Testis (tissue), 3 donors: ENCODE data around the gene CREB3L2. TPM values are rescaled to one million over a fixed set of nuclear protein-coding genes. Genes with fewer than 3 reads are reported as not detected.
A peak's percentile ranks its signal among the peaks of the same experiment; 100 is the strongest.

Source experiments
- DNase-seq: peaks from one replicate; pipeline ENCODE4 v3.0.0-alpha.2; 2019
- H3K27ac ChIP-seq, 2 donors: fragments of 200-600 bp; sonication (generic); one replicate each; pipeline ENCODE4 v1.5.1; 2019
- H3K27me3 ChIP-seq: fragments of 200-600 bp; sonication (generic); one replicate; pipeline ENCODE4 v1.5.1; 2019
- H3K36me3 ChIP-seq: fragments of 200-600 bp; sonication (generic); one replicate; pipeline ENCODE4 v1.5.1; 2017; ENCODE audit warnings: low read depth; ENCODE audit errors: missing control alignments
- H3K4me1 ChIP-seq: fragments of 200-600 bp; sonication (generic); one replicate; pipeline ENCODE4 v1.5.1; 2019
- H3K4me3 ChIP-seq, 2 donors: fragments of 200-600 bp; sonication (generic); one replicate each; pipeline ENCODE4 v1.5.1; 2017 to 2019
- H3K9me3 ChIP-seq: fragments of 200-600 bp; sonication (generic); one replicate; pipeline ENCODE4 v1.5.1; 2017
- POLR2A ChIP-seq: fragments of 450-650 bp; IDR thresholded peaks from one replicate; pipeline ENCODE4 v1.6.1; 2017; ENCODE audit warnings: antibody characterized with exemption, mild to moderate bottlenecking, moderate library complexity
- WGBS, 2 donors: methylation state at CpG; one replicate each; pipeline ENCODE4 v1.1.5; 2018; 5-methylcytosine and 5-hydroxymethylcytosine counted together
- intact Hi-C: fragments of 100-400 bp; cut with DNase I; formaldehyde crosslinking; loops from one replicate; pipeline ENCODE4 v1.15.1; 2023; ENCODE audit warnings: low total_unique reads
- polyA plus RNA-seq: library from polyadenylated mRNA; stranded (reverse); fragments of 350-450 nt; fragmentation: Illumina TruSeq; extraction: RNeasy Lipid Tissue Mini Kit (QIAGEN cat#74804); gene quantifications from one replicate; pipeline ENCODE4 v1.2.3, GENCODE V29; 2014; ENCODE audit warnings: low read depth, low replicate concordance; ENCODE audit not compliant: insufficient read depth
- total RNA-seq, 2 donors: library from RNA; depleted of rRNA; stranded (reverse); fragments of >200 nt; gene quantifications; one replicate each; pipeline ENCODE4 v1.2.3, GENCODE V29; 2016
- TF ChIP-seq, protein P1 (sequence below), 3 experiments: fragments of 450-650 bp in 2 of 3; fragments of 200-600 bp in 1 of 3; sonication (generic) in 1 of 3; IDR thresholded peaks; one replicate each; pipeline ENCODE4 v1.5.1; 2016 to 2019; ENCODE audit warnings: antibody characterized with exemption in 3 of 3, mild to moderate bottlenecking in 2 of 3, moderate library complexity in 1 of 3

CREB3L2 gene
- total and polyA plus RNA-seq, 3 donors from 2014 or later: 22.0 to 23.9 (median 23.4) TPM

DNA sequence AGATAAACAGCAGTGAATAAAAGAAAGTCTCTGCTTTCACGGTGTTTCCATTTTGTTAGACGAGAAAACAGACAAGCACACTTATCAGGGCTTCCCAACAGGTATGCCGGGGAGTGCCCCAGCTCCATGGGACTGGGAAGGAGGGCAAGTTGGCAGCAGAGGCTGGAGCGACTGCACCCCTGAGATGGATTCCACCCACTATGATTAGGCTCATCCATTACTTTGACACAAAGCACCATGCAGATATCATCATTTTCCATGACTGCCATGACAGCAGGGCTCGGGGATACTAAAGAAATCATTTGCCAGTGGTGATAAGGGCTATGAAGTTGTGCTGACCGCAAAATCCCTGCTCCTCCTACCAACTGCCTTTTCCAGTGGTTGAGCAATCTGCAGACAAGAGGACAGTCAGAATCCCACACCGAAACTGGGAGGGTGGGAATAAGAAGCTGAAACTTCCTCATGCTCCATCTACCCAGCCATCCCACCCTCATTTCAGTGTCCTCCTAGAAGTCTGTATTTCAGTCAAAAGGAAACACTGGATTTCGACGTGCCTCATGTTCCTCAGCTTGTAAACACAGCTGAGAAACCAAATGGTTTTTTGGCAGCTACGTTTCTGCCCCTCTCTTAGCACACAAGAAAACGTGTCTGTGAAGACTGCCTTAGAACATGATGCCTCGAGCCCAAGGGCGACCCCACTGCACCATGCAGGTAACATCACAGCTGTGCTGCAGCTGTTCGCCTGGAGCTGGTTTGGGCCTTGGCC lies 15.5 kb downstream of the CREB3L2 start:
- H3K4me1 ChIP-seq: peaks cover 59% of the 10 kb centered on the region
- peak; percentile 32 for DNase-seq
- no peaks in the 10 kb centered on the region for H3K36me3 ChIP-seq
- WGBS, 2 donors: 63 to 70% methylated on average over 14 of the region's 14 CpGs
- H3K4me3 ChIP-seq: no peak overlapping the region
- H3K27ac ChIP-seq: peak overlapping the region; percentile 62 to 76
- H3K9me3 ChIP-seq: no peaks in the 10 kb centered on the region
- no peaks in the 10 kb centered on the region for H3K27me3 ChIP-seq
- TF ChIP-seq, protein P1, sequence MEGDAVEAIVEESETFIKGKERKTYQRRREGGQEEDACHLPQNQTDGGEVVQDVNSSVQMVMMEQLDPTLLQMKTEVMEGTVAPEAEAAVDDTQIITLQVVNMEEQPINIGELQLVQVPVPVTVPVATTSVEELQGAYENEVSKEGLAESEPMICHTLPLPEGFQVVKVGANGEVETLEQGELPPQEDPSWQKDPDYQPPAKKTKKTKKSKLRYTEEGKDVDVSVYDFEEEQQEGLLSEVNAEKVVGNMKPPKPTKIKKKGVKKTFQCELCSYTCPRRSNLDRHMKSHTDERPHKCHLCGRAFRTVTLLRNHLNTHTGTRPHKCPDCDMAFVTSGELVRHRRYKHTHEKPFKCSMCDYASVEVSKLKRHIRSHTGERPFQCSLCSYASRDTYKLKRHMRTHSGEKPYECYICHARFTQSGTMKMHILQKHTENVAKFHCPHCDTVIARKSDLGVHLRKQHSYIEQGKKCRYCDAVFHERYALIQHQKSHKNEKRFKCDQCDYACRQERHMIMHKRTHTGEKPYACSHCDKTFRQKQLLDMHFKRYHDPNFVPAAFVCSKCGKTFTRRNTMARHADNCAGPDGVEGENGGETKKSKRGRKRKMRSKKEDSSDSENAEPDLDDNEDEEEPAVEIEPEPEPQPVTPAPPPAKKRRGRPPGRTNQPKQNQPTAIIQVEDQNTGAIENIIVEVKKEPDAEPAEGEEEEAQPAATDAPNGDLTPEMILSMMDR (IDR thresholded peaks at IDR 0.05): no peak
- TF ChIP-seq POLR2A: no peak
- intact Hi-C loops: no loop called here

DNA sequence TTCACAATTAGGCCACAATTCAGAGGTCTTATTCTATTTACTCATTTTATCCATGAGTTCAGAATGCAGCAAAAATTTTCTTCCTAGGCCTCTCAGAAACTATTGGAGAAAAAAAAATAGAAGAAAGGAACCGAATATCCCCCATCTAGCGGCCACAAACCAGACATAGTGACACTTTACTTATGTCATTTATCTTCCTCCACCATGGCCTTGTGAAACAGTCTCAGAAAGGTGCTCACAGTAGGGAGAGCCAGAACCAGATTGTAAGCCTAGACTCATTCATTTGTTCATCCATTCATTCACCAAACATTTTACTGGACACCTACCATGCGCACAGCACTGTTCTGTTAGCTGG lies 16.0 kb downstream of the CREB3L2 start:
- H3K27me3 ChIP-seq: no peaks in the 10 kb centered on the region
- TF ChIP-seq, protein P1 (IDR thresholded peaks at IDR 0.05): no peak
- TF ChIP-seq POLR2A: no peak
- H3K27ac ChIP-seq: peak overlapping the region in 1 of 2 donors; percentile 76
- no peaks in the 10 kb centered on the region for H3K9me3 ChIP-seq
- peaks cover 65% of the 10 kb centered on the region for H3K4me1 ChIP-seq
- 84 to 100% methylated on average over 3 of the region's 3 CpGs for WGBS, 2 donors
- no peaks in the 10 kb centered on the region for H3K36me3 ChIP-seq
- intact Hi-C loops: no loop called here
- no peak for DNase-seq
- no peak overlapping the region for H3K4me3 ChIP-seq

DNA sequence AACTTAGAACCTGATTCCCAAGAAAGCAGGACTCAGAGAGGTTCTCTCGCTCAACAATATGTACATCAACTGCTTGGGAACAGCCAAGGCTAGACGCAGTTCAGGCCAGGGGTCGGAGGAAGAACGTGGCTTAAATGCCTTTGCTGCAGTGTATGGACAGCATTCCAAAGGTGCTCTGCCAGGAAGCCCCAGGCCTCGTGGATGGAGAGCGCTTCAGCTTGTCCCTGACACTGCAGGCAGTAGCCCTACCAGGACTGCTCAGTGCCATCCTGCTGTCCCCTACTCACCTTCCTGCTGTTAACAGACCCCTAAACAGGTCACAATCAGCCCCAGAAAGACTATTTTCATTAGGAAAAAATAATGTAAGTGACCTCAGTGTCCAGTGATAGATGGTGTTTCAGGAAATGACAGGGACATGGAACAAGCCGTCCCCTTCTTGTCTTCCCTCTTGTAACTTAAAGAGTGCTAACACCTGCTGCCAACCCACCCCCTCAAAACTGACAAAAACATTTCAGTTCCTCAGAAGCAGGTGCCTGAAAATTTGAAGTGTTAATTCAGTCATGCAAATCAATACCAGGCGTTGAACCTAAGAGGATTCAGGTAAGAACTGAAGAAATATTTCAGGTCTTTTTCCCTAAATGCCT lies 16.5 kb downstream of the CREB3L2 start:
- no peaks in the 10 kb centered on the region for H3K9me3 ChIP-seq
- no peaks in the 10 kb centered on the region for H3K36me3 ChIP-seq
- 58 to 71% methylated on average over 8 of the region's 8 CpGs for WGBS, 2 donors
- intact Hi-C loops: no loop called here
- peaks cover 67% of the 10 kb centered on the region for H3K4me1 ChIP-seq
- no peaks in the 10 kb centered on the region for H3K27me3 ChIP-seq
- TF ChIP-seq, protein P1 (IDR thresholded peaks at IDR 0.05): no peak
- TF ChIP-seq POLR2A: no peak
- no peak overlapping the region for H3K4me3 ChIP-seq
- no peak for DNase-seq
- H3K27ac ChIP-seq: peak overlapping the region in 1 of 2 donors; percentile 76

DNA sequence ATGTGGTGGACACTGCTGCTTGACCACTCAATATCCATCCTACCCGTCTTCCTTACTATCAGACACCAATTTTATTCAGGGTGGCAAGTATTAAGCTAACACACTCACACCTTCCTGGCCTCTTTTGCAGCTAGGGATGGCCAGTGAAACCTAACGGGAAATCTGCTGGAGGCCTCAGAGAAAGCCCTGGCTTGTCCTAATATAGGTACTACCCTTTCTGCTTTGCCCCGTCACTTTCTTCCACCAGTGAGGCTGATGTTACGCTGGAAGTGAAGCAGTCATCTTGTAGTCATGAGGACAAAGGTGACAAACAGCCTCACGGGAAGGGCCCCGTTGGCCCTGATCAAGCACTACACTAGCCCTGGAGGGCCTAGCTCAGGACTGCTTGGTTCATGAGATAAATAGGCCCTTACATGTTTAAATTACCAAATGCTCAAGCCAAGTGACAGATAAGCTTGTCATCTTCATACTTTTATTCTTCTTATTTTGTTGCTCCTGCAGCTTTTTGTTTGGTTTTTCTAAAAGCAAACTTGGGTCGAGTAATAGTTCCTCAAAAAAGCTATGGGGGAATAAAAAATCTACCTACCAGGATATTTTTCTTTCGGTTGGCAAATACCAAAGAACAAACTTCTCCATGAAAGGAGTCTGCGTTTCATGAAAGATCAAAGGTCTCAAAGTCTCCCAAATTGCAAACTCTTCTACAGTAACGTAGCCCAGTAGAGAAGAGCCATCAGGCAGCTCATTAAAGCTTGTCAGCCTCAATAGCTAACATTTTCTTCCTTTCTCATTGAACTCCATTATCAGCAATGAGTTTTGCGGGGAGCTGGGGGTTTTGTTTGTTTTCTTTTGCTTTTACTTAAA lies 17.5 kb downstream of the CREB3L2 start:
- no peak for DNase-seq
- H3K27ac ChIP-seq: peak overlapping the region; percentile 4 to 76
- H3K4me3 ChIP-seq: no peak overlapping the region
- H3K36me3 ChIP-seq: no peaks in the 10 kb centered on the region
- intact Hi-C loops: no loop called here
- no peaks in the 10 kb centered on the region for H3K9me3 ChIP-seq
- peaks cover 58% of the 10 kb centered on the region for H3K4me1 ChIP-seq
- no peak for TF ChIP-seq POLR2A
- TF ChIP-seq, protein P1 (IDR thresholded peaks at IDR 0.05): no peak
- 67 to 71% methylated on average over 11 of the region's 11 CpGs for WGBS, 2 donors
- no peaks in the 10 kb centered on the region for H3K27me3 ChIP-seq
